Measurements from ENCODE around the gene TTLL5.

GRCh38 chr14:75757644-75758402, 96.8 kb downstream of the TTLL5 start:
- TF ChIP-seq EZH2 (IDR thresholded peaks at IDR 0.05; ENCODE audit: low read length, unreplicated experiment) (no peak), CTCF (conservative IDR thresholded peaks at IDR 0.05; ENCODE audit: low read depth, low read length) (no peak)

All from PC-3 (cell line).